Progenitor cell of endocrine pancreas (in vitro differentiated cells): ENCODE results near the gene STKLD1. TPM values are rescaled to one million over a fixed set of nuclear protein-coding genes. Genes with fewer than 3 reads are reported as not detected.

Source experiments
- DNase-seq: peaks from one replicate; pipeline ENCODE4 v3.0.0; 2021; ENCODE audit warnings: low spot score; ENCODE audit not compliant: unreplicated experiment
- H3K27ac Mint-ChIP-seq: 2 replicates; pipeline ENCODE4 v1.8.0; 2021; ENCODE audit warnings: mild to moderate bottlenecking, moderate library complexity, mixed read lengths
- H3K27me3 Mint-ChIP-seq: 2 replicates; pipeline ENCODE4 v1.8.0; 2021; ENCODE audit warnings: mixed read lengths
- H3K36me3 Mint-ChIP-seq: 2 replicates; pipeline ENCODE4 v1.8.0; 2022; ENCODE audit warnings: mixed read lengths; ENCODE audit not compliant: insufficient read depth
- H3K4me1 Mint-ChIP-seq: 2 replicates; pipeline ENCODE4 v1.8.0; 2021; ENCODE audit warnings: low read depth, mixed read lengths
- H3K4me3 Mint-ChIP-seq: 2 replicates; pipeline ENCODE4 v1.8.0; 2021; ENCODE audit warnings: low read depth, mild to moderate bottlenecking, moderate library complexity, mixed read lengths
- H3K9me3 Mint-ChIP-seq: 2 replicates; pipeline ENCODE4 v1.8.0; 2021; ENCODE audit warnings: low read depth, mixed read lengths
- total RNA-seq: library from RNA; stranded (reverse); gene quantifications from 2 replicates; pipeline ENCODE4 v1.2.1, GENCODE V29; 2021
- TF ChIP-seq, protein P1 (sequence below): fragments of 200-600 bp; sonication (generic); IDR thresholded peaks from one replicate; pipeline ENCODE4 v1.5.0; 2021; ENCODE audit warnings: antibody characterized with exemption, mild to moderate bottlenecking; ENCODE audit not compliant: unreplicated experiment

Gene STKLD1
- total RNA-seq, 1 donor from 2014 or later, result 4.0 TPM

DNA sequence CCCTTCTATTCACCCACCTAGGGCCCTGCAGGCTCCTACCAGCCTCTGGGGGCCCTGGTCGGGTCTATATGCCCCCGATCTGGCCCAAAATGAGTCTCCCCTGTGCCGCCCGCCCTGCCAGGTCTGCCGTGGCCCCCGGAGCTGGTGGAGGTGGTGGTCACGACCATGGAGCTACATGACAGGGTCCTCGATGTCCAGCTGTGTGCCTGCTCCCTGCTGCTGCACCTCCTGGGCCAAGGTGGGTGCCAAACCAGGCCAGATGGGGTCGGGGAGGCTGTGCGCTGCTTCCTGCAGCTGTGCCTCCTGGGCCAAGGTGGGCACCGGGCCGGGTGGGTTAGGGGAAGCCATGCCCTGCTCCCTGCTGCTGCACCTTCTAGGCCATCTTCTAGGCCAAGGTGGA is 24.1 kb downstream of the STKLD1 start:
- Mint-ChIP-seq H3K4me1 (no peaks in the 10 kb centered on the region), H3K9me3 (no peaks in the 10 kb centered on the region), H3K36me3 (peaks cover 3% of the 10 kb centered on the region), H3K27ac (no peak overlapping the region), H3K27me3 (peaks cover 9% of the 10 kb centered on the region), H3K4me3 (no peak overlapping the region)
- TF ChIP-seq, protein P1, sequence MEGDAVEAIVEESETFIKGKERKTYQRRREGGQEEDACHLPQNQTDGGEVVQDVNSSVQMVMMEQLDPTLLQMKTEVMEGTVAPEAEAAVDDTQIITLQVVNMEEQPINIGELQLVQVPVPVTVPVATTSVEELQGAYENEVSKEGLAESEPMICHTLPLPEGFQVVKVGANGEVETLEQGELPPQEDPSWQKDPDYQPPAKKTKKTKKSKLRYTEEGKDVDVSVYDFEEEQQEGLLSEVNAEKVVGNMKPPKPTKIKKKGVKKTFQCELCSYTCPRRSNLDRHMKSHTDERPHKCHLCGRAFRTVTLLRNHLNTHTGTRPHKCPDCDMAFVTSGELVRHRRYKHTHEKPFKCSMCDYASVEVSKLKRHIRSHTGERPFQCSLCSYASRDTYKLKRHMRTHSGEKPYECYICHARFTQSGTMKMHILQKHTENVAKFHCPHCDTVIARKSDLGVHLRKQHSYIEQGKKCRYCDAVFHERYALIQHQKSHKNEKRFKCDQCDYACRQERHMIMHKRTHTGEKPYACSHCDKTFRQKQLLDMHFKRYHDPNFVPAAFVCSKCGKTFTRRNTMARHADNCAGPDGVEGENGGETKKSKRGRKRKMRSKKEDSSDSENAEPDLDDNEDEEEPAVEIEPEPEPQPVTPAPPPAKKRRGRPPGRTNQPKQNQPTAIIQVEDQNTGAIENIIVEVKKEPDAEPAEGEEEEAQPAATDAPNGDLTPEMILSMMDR, result no peak
- DNase-seq, result no peak

DNA sequence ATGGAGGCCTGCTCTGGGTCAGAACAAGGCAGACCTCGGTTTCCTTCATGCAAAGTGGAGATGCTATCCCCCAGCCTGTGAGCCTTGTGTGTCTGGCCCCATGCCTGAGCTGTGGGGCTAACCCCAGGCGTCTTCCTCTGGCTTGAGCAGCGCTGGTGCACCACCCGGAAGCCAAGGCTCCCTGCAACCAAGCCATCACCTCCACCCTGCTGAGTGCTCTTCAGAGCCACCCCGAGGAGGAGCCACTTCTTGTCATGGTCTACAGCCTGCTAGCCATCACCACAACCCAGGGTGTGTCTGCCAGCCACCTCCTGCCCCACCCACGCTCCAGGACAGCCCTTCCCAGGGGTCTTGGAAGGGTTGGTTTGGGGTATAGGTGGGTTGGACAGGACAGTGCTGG is 25.4 kb downstream of the STKLD1 start:
- Mint-ChIP-seq H3K9me3 (no peaks in the 10 kb centered on the region), H3K4me3 (no peak overlapping the region), H3K27ac (no peak overlapping the region), H3K27me3 (peaks cover 5% of the 10 kb centered on the region), H3K4me1 (no peaks in the 10 kb centered on the region), H3K36me3 (peaks cover 4% of the 10 kb centered on the region)
- TF ChIP-seq, protein P1, result no peak
- DNase-seq, result no peak

DNA sequence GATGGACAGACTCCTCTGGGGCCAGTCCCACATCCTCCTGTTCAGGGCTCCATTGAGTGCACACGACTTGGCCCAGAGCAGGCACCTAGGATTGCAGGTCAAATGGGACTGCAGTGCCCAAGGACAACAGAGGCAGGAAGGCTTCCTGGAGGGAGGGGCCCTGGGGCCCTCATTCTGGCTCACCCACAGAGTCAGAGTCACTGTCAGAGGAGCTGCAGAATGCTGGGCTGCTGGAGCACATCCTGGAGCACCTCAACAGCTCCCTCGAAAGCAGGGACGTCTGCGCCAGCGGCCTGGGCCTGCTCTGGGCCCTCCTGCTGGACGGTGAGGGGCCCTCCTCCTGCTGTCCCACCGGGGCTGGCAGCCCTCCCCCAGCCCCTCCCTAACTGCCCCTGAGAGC is 26.5 kb downstream of the STKLD1 start:
- TF ChIP-seq, protein P1, result no peak
- Mint-ChIP-seq H3K9me3 (no peaks in the 10 kb centered on the region), H3K4me3 (no peak overlapping the region), H3K36me3 (peaks cover 9% of the 10 kb centered on the region), H3K27ac (no peak overlapping the region), H3K4me1 (no peaks in the 10 kb centered on the region), H3K27me3 (no peaks in the 10 kb centered on the region)
- no peak for DNase-seq

DNA sequence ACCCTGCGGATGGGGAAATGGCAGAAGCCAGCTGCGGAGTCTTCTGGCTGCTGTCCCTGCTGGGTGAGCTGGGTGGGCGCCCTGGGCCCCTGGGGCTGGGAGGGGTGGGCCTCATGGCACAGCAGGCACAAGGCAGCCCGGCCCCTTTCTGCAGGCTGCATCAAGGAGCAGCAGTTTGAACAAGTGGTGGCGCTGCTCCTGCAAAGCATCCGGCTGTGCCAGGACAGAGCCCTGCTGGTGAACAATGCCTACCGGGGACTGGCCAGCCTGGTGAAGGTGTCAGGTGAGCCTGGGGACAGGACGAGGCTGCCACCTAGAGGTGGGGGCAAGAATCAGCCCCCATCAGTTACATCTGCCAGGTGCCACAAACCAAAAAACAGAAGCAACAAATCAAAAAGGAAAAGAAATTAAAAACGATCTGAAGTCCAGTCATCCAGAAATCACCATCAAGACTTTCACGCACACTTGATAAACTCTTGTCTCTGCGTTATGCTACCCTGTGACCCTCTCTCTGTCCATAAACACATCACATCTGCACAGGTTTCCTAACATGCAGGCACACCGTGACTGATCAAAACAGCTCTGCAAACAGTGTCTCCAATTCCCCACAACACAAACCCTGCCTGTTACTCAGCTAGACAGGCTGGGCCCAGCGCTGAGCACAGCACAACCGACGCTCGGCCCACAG is 27.7 kb downstream of the STKLD1 start:
- Mint-ChIP-seq H3K9me3 (no peaks in the 10 kb centered on the region), H3K27ac (no peak overlapping the region), H3K4me1 (no peaks in the 10 kb centered on the region), H3K4me3 (no peak overlapping the region), H3K27me3 (no peaks in the 10 kb centered on the region), H3K36me3 (peaks cover 9% of the 10 kb centered on the region)
- no peak for DNase-seq
- TF ChIP-seq, protein P1, result peak; percentile 50

DNA sequence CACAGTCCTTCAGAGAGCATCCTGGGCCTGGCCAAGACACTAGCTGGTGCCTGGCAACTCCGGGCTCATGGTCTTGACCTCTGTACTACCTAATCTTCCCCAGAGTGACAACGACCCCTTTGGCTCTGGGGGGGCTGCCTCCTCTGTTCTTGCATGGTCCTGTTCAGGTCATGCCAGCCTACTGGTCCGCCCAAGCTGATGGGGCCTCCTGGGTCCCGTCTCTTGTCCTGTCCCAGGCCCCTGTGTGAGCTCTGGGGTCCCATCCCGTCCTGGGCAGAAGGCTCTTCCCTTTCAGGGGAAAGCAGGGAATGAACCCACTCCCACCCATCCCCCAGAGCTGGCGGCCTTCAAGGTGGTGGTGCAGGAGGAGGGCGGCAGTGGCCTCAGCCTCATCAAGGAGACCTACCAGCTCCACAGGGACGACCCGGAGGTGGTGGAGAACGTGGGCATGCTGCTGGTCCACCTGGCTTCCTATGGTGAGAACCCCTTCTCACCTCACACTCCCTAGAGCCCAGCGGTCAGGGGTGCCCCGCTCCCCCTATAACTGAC is 28.4 kb downstream of the STKLD1 start:
- H3K4me3 Mint-ChIP-seq, result no peak overlapping the region
- H3K4me1 Mint-ChIP-seq, result no peaks in the 10 kb centered on the region
- no peak overlapping the region for H3K27ac Mint-ChIP-seq
- peaks cover 10% of the 10 kb centered on the region for H3K36me3 Mint-ChIP-seq
- TF ChIP-seq, protein P1, result no peak
- H3K27me3 Mint-ChIP-seq, result no peaks in the 10 kb centered on the region
- H3K9me3 Mint-ChIP-seq, result no peaks in the 10 kb centered on the region
- DNase-seq, result no peak
